Gastrocnemius medialis (tissue), 4 donors: Measurements from ENCODE around the gene MYL7. TPM values are rescaled to one million over a fixed set of nuclear protein-coding genes. Genes with fewer than 3 reads are reported as not detected.

Source experiments
- ATAC-seq, 2 donors: fragments of 150-250 bp; one replicate each; pipeline ENCODE4 v1.9.1; 2016
- DNase-seq, 2 donors: peaks; one replicate each; pipeline ENCODE4 v3.0.0-alpha.2; 2019
- H3K27ac ChIP-seq, 4 donors: fragments of 200-600 bp; sonication (generic); 1 replicate in 1 of 4; 2 replicates in 3 of 4; pipeline ENCODE4 v1.5.1; 2016 to 2018; ENCODE audit warnings: mild to moderate bottlenecking in 2 of 4, moderate library complexity in 1 of 4
- H3K27me3 ChIP-seq, 3 donors: fragments of 200-600 bp; sonication (generic) in 2 of 3; 1 replicate in 1 of 3; 2 replicates in 2 of 3; pipeline versions ENCODE4 v1.5.1 to v1.6.0; 2016 to 2019; ENCODE audit warnings: mild to moderate bottlenecking in 1 of 3, moderate library complexity in 1 of 3
- H3K36me3 ChIP-seq, 2 donors: fragments of 200-600 bp; sonication (generic) in 1 of 2; one replicate each; pipeline ENCODE4 v1.5.1; 2017 to 2018
- H3K4me1 ChIP-seq, 2 donors: fragments of 200-600 bp; sonication (generic) in 1 of 2; one replicate each; pipeline ENCODE4 v1.5.1; 2016 to 2017; ENCODE audit warnings: mild to moderate bottlenecking in 2 of 2
- H3K4me3 ChIP-seq, 4 donors: fragments of 200-600 bp; sonication (generic) in 3 of 4; 1 replicate in 1 of 4; 2 replicates in 3 of 4; pipeline ENCODE4 v1.5.1; 2016 to 2019; ENCODE audit warnings: mild to moderate bottlenecking in 2 of 4
- H3K9me3 ChIP-seq, 3 donors: fragments of 200-600 bp; sonication (generic) in 2 of 3; 1 replicate in 1 of 3; 2 replicates in 2 of 3; pipeline ENCODE4 v1.5.1; 2016 to 2019
- POLR2A ChIP-seq, 2 donors: fragments of 450-650 bp; IDR thresholded peaks; one replicate each; pipeline ENCODE4 v1.6.1; 2017; ENCODE audit warnings: antibody characterized with exemption in 2 of 2, mild to moderate bottlenecking in 2 of 2, moderate library complexity in 2 of 2
- in situ Hi-C, 4 donors: fragments of 200-750 bp; cut with MboI; loops; one replicate each; pipeline versions ENCODE4 v1.15.0 to v1.8.0; 2017; ENCODE audit warnings: low sequenced_read_pairs in 4 of 4
- intact Hi-C: fragments of 100-400 bp; cut with DNase I; formaldehyde crosslinking; loops from one replicate; pipeline ENCODE4 v1.15.1; 2023; ENCODE audit warnings: low total_unique reads
- total RNA-seq, 4 donors: library from RNA; depleted of rRNA; stranded (reverse); fragments of >200 nt; gene quantifications; one replicate each; pipeline versions ENCODE4 v1.1.0 to v1.2.3, GENCODE V29; 2016
- TF ChIP-seq, protein P1 (sequence below), 5 experiments: fragments of 450-650 bp in 3 of 5; fragments of 200-600 bp in 2 of 5; sonication (generic) in 2 of 5; IDR thresholded peaks in 4 of 5; conservative IDR thresholded peaks in 1 of 5; 1 replicate in 4 of 5; 2 replicates in 1 of 5; pipeline ENCODE4 v1.5.1; 2016 to 2019; ENCODE audit warnings: antibody characterized with exemption in 5 of 5, mild to moderate bottlenecking in 3 of 5, moderate library complexity in 3 of 5

Gene MYL7
- total RNA-seq, 4 donors from 2014 or later: 2.6 TPM; not detected in 3

DNA sequence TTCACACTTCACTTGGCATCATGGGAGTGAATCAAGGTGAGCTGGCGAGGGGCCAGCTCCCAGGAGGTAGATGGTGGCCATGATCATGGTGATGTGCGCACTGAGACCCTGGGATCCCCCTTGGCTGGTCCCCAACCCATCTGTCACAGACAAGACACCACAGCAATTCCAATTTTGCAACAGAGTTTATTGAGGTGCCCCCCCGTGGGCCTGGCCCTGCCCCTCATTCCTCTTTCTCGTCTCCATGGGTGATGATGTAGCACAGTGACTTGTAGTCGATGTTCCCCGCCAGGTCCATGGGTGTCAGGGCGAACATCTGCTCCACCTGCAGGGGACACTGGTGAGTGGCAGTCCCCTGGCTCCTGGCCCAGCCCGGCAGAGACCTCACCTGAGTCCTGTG is 2.4 kb downstream of the MYL7 start:
- in situ Hi-C loops: no loop called here
- DNase-seq (no peak), ATAC-seq (no peak)
- TF ChIP-seq, protein P1, sequence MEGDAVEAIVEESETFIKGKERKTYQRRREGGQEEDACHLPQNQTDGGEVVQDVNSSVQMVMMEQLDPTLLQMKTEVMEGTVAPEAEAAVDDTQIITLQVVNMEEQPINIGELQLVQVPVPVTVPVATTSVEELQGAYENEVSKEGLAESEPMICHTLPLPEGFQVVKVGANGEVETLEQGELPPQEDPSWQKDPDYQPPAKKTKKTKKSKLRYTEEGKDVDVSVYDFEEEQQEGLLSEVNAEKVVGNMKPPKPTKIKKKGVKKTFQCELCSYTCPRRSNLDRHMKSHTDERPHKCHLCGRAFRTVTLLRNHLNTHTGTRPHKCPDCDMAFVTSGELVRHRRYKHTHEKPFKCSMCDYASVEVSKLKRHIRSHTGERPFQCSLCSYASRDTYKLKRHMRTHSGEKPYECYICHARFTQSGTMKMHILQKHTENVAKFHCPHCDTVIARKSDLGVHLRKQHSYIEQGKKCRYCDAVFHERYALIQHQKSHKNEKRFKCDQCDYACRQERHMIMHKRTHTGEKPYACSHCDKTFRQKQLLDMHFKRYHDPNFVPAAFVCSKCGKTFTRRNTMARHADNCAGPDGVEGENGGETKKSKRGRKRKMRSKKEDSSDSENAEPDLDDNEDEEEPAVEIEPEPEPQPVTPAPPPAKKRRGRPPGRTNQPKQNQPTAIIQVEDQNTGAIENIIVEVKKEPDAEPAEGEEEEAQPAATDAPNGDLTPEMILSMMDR (IDR thresholded peaks at IDR 0.05 in 4 of 5, conservative IDR thresholded peaks at IDR 0.05 in 1 of 5): no peak
- no peak for TF ChIP-seq POLR2A (IDR thresholded peaks at IDR 0.05)
- no peaks in the 10 kb centered on the region for H3K36me3 ChIP-seq
- H3K27ac ChIP-seq: no peak overlapping the region
- intact Hi-C loops: no loop called here
- no peaks in the 10 kb centered on the region for H3K4me1 ChIP-seq
- no peaks in the 10 kb centered on the region for H3K9me3 ChIP-seq
- no peak overlapping the region for H3K4me3 ChIP-seq
- no peaks in the 10 kb centered on the region for H3K27me3 ChIP-seq

DNA sequence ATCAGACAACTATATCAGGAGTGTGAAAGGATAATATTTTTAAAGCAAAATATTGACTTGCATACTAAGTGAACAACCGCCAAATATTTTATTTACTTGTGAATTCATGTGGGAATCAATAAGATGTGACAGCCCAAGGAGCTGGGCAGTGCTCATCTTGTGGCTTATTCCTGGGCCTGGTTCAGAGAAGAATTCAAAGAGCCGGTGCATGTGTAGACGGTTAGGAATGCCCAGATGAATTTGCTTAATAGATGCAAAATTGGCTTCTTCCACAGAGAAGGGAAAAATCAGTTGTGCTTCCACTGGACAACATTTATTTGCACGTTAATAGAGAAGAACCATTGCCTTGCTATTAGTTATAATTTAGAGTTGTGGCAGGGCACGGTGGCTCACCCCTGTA is 4.4 kb downstream of the MYL7 start:
- peaks cover 4 to 5% of the 10 kb centered on the region in 2 donors for H3K4me1 ChIP-seq
- ATAC-seq (no peak), DNase-seq (no peak)
- H3K27ac ChIP-seq: no peak overlapping the region
- H3K9me3 ChIP-seq: no peaks in the 10 kb centered on the region
- H3K27me3 ChIP-seq: no peaks in the 10 kb centered on the region
- in situ Hi-C loops (no loop called here), intact Hi-C loops (no loop called here)
- TF ChIP-seq, protein P1 (IDR thresholded peaks at IDR 0.05 in 4 of 5, conservative IDR thresholded peaks at IDR 0.05 in 1 of 5): no peak
- no peak for TF ChIP-seq POLR2A (IDR thresholded peaks at IDR 0.05)
- H3K4me3 ChIP-seq: no peak overlapping the region
- H3K36me3 ChIP-seq: no peaks in the 10 kb centered on the region

DNA sequence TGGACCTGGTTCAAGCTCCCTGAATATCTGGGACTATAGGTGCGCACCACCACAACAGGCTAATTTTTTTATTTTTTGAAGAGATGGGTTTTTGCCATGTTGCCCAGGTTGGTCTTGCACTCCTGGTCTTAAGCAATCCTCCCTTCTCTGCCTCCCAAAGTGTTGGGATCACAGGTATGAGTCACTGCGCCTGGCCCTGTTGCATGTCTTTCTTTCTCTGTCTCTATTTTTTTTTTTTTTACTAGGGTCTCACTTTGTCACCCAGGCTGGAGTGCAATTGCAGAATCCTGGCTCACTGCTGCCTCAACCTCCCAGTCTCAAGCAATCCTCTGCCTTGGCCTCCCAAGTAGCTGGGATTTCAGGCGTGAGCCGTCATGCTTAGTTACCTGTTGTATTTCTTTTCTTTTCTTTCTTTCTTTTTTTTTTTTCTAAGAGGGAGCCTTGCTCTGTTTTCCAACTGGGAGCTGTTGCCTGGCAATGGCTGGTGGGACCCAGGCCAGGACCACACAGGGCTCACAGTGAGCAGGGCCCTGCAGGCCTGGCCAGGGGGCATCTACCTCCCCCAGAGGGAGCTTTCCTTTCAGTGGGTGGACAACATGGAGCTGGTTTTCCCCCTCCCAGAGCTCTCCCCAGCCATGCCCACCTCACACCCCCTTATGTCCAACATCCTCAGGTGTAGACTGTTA is 6.0 kb downstream of the MYL7 start:
- Histone ChIP-seq H3K4me1 (peaks cover 4 to 5% of the 10 kb centered on the region in 2 donors), H3K9me3 (no peaks in the 10 kb centered on the region), H3K36me3 (no peaks in the 10 kb centered on the region), H3K27ac (no peak overlapping the region), H3K4me3 (no peak overlapping the region), H3K27me3 (no peaks in the 10 kb centered on the region)
- no peak for DNase-seq
- in situ Hi-C loops (no loop called here), intact Hi-C loops (no loop called here)
- no peak for ATAC-seq
- TF ChIP-seq POLR2A (IDR thresholded peaks at IDR 0.05): no peak
- TF ChIP-seq, protein P1 (IDR thresholded peaks at IDR 0.05 in 4 of 5, conservative IDR thresholded peaks at IDR 0.05 in 1 of 5): no peak

DNA sequence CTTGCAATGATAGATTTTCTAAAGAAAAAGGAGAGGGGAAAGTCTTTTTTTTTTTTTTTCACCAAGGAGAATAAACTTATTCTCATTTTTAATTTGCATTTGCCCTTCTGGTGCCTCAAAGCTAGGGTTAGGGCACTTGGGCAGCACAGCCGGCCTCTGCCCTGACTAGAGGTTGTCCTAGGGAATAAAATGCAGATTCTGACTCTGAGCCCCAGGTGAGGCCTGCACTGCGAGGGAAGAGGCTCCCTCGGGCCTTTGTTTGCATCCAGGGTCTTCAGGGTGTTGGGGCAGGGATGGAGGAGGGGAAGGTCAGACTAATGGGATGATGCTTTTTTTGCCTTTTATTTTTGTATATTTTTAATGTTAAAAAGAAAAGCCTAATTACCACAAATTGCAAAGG is 7.8 kb downstream of the MYL7 start:
- Histone ChIP-seq H3K9me3 (no peaks in the 10 kb centered on the region), H3K27me3 (no peaks in the 10 kb centered on the region), H3K4me3 (no peak overlapping the region), H3K4me1 (peaks cover 4 to 8% of the 10 kb centered on the region in 2 donors), H3K36me3 (no peaks in the 10 kb centered on the region), H3K27ac (no peak overlapping the region)
- in situ Hi-C loops (no loop called here), intact Hi-C loops (no loop called here)
- DNase-seq (no peak), ATAC-seq (no peak)
- TF ChIP-seq, protein P1 (IDR thresholded peaks at IDR 0.05 in 4 of 5, conservative IDR thresholded peaks at IDR 0.05 in 1 of 5): no peak
- no peak for TF ChIP-seq POLR2A (IDR thresholded peaks at IDR 0.05)

DNA sequence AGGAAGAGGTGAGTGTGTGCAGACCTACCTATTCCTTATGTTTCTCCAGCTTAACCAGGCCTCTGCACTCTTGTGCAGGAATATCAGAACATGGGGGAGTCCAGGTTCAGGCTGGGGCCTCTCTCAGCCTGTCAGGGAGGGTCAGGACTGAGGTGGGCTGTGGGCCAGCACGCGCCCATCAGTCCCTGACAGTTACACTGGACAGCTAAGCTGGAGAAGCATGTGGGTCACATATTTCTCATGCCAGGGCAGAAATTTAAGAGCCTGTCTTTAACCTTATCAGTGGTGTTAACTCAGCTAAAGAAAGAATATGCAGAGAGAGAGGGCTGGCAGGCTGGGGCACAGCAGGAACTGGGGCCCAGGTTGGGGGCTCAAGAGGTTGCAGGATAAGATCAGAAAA is 9.1 kb downstream of the MYL7 start:
- TF ChIP-seq, protein P1 (IDR thresholded peaks at IDR 0.05 in 4 of 5, conservative IDR thresholded peaks at IDR 0.05 in 1 of 5): no peak
- no peak for TF ChIP-seq POLR2A (IDR thresholded peaks at IDR 0.05)
- Histone ChIP-seq H3K27ac (no peak overlapping the region), H3K4me1 (peaks cover 4 to 8% of the 10 kb centered on the region in 2 donors), H3K36me3 (no peaks in the 10 kb centered on the region), H3K4me3 (no peak overlapping the region), H3K9me3 (no peaks in the 10 kb centered on the region), H3K27me3 (no peaks in the 10 kb centered on the region)
- in situ Hi-C loops: no loop called here
- DNase-seq (no peak), ATAC-seq (no peak)
- intact Hi-C loops: no loop called here
